Stimulated activated CD4-positive, alpha-beta T cell treated with anti-CD3 and anti-CD28 coated beads, Interleukin-15, amount 100 ng/mL, for 48 hours (primary cell): ENCODE measurements around the gene SRC.

Source experiments
- DNase-seq, 2 donors: peaks; one replicate each; pipeline ENCODE4 v3.0.0-alpha.2; 2020; ENCODE audit warnings: low read depth in 2 of 2

SRC gene

GRCh38 chr20:37315021-37315451 is 30.9 kb upstream of the SRC start:
- DNase-seq = no peak

- DNase-seq = no peak
Measured at GRCh38 chr20:37315452-37316110, 30.4 kb upstream of the SRC start.

GRCh38 chr20:37316116-37316774 is 29.7 kb upstream of the SRC start:
- DNase-seq = no peak

GRCh38 chr20:37316775-37317170 is 29.2 kb upstream of the SRC start:
- DNase-seq = no peak

- DNase-seq = no peak
Measured at GRCh38 chr20:37317316-37317715, 28.6 kb upstream of the SRC start.

GRCh38 chr20:37317994-37318640 is 27.8 kb upstream of the SRC start:
- no peak for DNase-seq

GRCh38 chr20:37319151-37319671 is 26.7 kb upstream of the SRC start:
- no peak for DNase-seq

- DNase-seq = no peak
Measured at GRCh38 chr20:37323985-37324384, 22.0 kb upstream of the SRC start.

GRCh38 chr20:37325206-37325605 is 20.7 kb upstream of the SRC start:
- no peak for DNase-seq

GRCh38 chr20:37326666-37327065 is 19.3 kb upstream of the SRC start:
- DNase-seq = no peak

GRCh38 chr20:37327748-37328147 is 18.2 kb upstream of the SRC start:
- DNase-seq = no peak

- DNase-seq = no peak
Measured at GRCh38 chr20:37328149-37328945, 17.6 kb upstream of the SRC start.

- DNase-seq = no peak
Measured at GRCh38 chr20:37329481-37330165, 16.3 kb upstream of the SRC start.

- no peak for DNase-seq
Measured at GRCh38 chr20:37330316-37330715, 15.6 kb upstream of the SRC start.

GRCh38 chr20:37331060-37331857 is 14.7 kb upstream of the SRC start:
- DNase-seq = no peak

GRCh38 chr20:37333130-37333847 is 12.7 kb upstream of the SRC start:
- DNase-seq = no peak

GRCh38 chr20:37333848-37334318 is 12.1 kb upstream of the SRC start:
- DNase-seq = no peak

- DNase-seq = no peak
Measured at GRCh38 chr20:37334450-37334849, 11.5 kb upstream of the SRC start.

GRCh38 chr20:37335642-37336368 is 10.1 kb upstream of the SRC start:
- no peak for DNase-seq
